ENCODE results near the gene ZNF302.
A peak's percentile ranks its signal among the peaks of the same experiment; 100 is the strongest.
"Not testable (repeated sequence)": the region's sequence is repeated elsewhere in the genome, so short reads cannot be mapped to it uniquely, and the experiment has no call there.

Gene ZNF302

GRCh38 chr19:34677386-34678084 lies at the start of gene ZNF302:
Gene ZNF302 (plus strand): TSS chr19:34677678. CDS start chr19:34678805, 1,127 bp downstream.
- peak; percentile 97 for DNase-seq

- no peak for DNase-seq
Observed at GRCh38 chr19:34633802-34634201, 43.7 kb upstream of the ZNF302 start.

GRCh38 chr19:34639491-34640085 lies 37.9 kb upstream of the ZNF302 start:
- DNase-seq: peak; percentile 53 to 89 (median 76)

- no peak for DNase-seq
Observed at GRCh38 chr19:34642241-34642640, 35.2 kb upstream of the ZNF302 start.

GRCh38 chr19:34644991-34645461 lies 32.5 kb upstream of the ZNF302 start:
- DNase-seq: no peak

GRCh38 chr19:34645551-34645950 lies 31.9 kb upstream of the ZNF302 start:
- peak in 1 of 3 experiments; percentile 17 for DNase-seq

- DNase-seq: no peak
Observed at GRCh38 chr19:34649886-34650543, 27.5 kb upstream of the ZNF302 start.

- DNase-seq: no peak
Observed at GRCh38 chr19:34651747-34652146, 25.7 kb upstream of the ZNF302 start.

GRCh38 chr19:34654796-34655195 lies 22.7 kb upstream of the ZNF302 start:
- DNase-seq: no peak

GRCh38 chr19:34655651-34656050 lies 21.8 kb upstream of the ZNF302 start:
- no peak for DNase-seq

- no peak for DNase-seq
Observed at GRCh38 chr19:34661357-34661756, 16.1 kb upstream of the ZNF302 start.

GRCh38 chr19:34662919-34663318 lies 14.6 kb upstream of the ZNF302 start:
- peak; percentile 3 to 56 (median 14) for DNase-seq

GRCh38 chr19:34664168-34664567 lies 13.3 kb upstream of the ZNF302 start:
- no peak for DNase-seq

GRCh38 chr19:34664870-34665269 lies 12.6 kb upstream of the ZNF302 start:
- DNase-seq: no peak

GRCh38 chr19:34665275-34665674 lies 12.2 kb upstream of the ZNF302 start:
- not testable (repeated sequence) for DNase-seq

- no peak for DNase-seq
Observed at GRCh38 chr19:34666200-34666957, 11.1 kb upstream of the ZNF302 start.

- no peak for DNase-seq
Observed at GRCh38 chr19:34666958-34667265, 10.6 kb upstream of the ZNF302 start.

- peak; percentile 31 to 88 (median 79) for DNase-seq
Observed at GRCh38 chr19:34667349-34668076, 10.0 kb upstream of the ZNF302 start.

- peak in 2 of 3 experiments; percentile 53 to 59 for DNase-seq
Observed at GRCh38 chr19:34668077-34668689, 9.3 kb upstream of the ZNF302 start.

- peak in 2 of 3 experiments; percentile 56 to 81 for DNase-seq
Observed at GRCh38 chr19:34668690-34669089, 8.8 kb upstream of the ZNF302 start.

GRCh38 chr19:34669305-34669704 lies 8.2 kb upstream of the ZNF302 start:
- DNase-seq: peak in 1 of 3 experiments; percentile 9

- no peak for DNase-seq
Observed at GRCh38 chr19:34671972-34672371, 5.5 kb upstream of the ZNF302 start.

Measured in NCI-H1417 (cell line).